SK-N-SH treated with all-trans-retinoic acid at 6 μM for 48 hours (cell line): Measurements from ENCODE around the gene EYA4.

Source experiments
- ARNTL ChIP-seq: fragments of 450-650 bp; formaldehyde crosslinking; IDR thresholded peaks from 2 replicates; pipeline ENCODE4 v1.5.0; 2020; ENCODE audit warnings: low read depth, mild to moderate bottlenecking, moderate library complexity, borderline replicate concordance
- BACH2 ChIP-seq: fragments of 250-450 bp; sonication (Bioruptor Pico); IDR thresholded peaks from 2 replicates; pipeline ENCODE4 v1.9.0; 2021; ENCODE audit warnings: mild to moderate bottlenecking, borderline replicate concordance
- CSDC2 ChIP-seq: fragments of 250-450 bp; sonication (Bioruptor Pico); IDR thresholded peaks from 2 replicates; pipeline ENCODE4 v1.5.0; 2020; ENCODE audit warnings: mild to moderate bottlenecking, moderate library complexity
- ESRRG ChIP-seq: fragments of 250-450 bp; sonication (Bioruptor Pico); IDR thresholded peaks from 2 replicates; pipeline ENCODE4 v1.6.1; 2021; ENCODE audit warnings: mild to moderate bottlenecking
- PPARA ChIP-seq: fragments of 250-450 bp; sonication (Bioruptor Pico); IDR thresholded peaks from 2 replicates; pipeline ENCODE4 v1.5.0; 2020; ENCODE audit warnings: mild to moderate bottlenecking, borderline replicate concordance
- RARB ChIP-seq: fragments of 250-450 bp; sonication (Bioruptor Pico); IDR thresholded peaks from 2 replicates; pipeline ENCODE4 v1.8.0; 2021; ENCODE audit warnings: mild to moderate bottlenecking, moderate library complexity
- TCF4 ChIP-seq: fragments of 250-450 bp; sonication (Bioruptor Pico); IDR thresholded peaks from 2 replicates; pipeline ENCODE4 v1.8.0; 2021; ENCODE audit warnings: mild to moderate bottlenecking, moderate library complexity, borderline replicate concordance
- ZNF565 ChIP-seq: fragments of 450-650 bp; formaldehyde crosslinking; conservative IDR thresholded peaks from 2 replicates; pipeline ENCODE4 v1.5.0; 2020; ENCODE audit warnings: low read depth, mild to moderate bottlenecking, moderate library complexity
- ZNF70 ChIP-seq: fragments of 450-650 bp; formaldehyde crosslinking; IDR thresholded peaks from 2 replicates; pipeline ENCODE4 v1.5.0; 2020; ENCODE audit warnings: mild to moderate bottlenecking, moderate library complexity
- TF ChIP-seq, protein P1 (sequence below): fragments of 250-450 bp; sonication (Bioruptor Pico); IDR thresholded peaks from 2 replicates; pipeline ENCODE4 v1.8.0; 2020; ENCODE audit warnings: mild to moderate bottlenecking, moderate library complexity, borderline replicate concordance
- TF ChIP-seq, protein P2 (sequence below): fragments of 250-450 bp; sonication (Bioruptor Pico); IDR thresholded peaks from 2 replicates; pipeline ENCODE4 v1.5.1; 2020; ENCODE audit warnings: low read depth, mild to moderate bottlenecking, moderate library complexity
- TF ChIP-seq, protein P3 (sequence below): fragments of 250-450 bp; sonication (Bioruptor Pico); IDR thresholded peaks from 2 replicates; pipeline ENCODE4 v1.8.0; 2021; ENCODE audit warnings: low read depth, mild to moderate bottlenecking, moderate library complexity, borderline replicate concordance

DNA sequence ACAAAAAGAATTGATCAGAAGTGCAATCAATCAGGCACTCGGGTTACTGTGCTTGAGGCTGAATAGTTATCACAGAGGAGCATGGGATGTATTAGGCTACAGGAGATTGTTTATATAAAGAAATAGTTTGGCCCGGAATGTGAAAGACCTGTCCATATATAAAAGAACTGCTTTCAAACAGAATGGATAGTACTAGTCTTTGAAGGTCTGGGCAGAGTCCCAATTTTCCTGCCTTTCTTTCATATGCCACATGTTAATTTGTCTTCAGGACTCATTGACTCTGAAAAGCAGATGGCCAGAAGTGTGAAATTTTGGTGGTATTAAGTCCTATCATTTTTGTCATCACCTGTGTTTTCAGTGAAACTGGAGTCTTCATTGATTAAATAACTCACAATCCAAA, 314.5 kb downstream of the EYA4 start:
- TF ChIP-seq, protein P1, sequence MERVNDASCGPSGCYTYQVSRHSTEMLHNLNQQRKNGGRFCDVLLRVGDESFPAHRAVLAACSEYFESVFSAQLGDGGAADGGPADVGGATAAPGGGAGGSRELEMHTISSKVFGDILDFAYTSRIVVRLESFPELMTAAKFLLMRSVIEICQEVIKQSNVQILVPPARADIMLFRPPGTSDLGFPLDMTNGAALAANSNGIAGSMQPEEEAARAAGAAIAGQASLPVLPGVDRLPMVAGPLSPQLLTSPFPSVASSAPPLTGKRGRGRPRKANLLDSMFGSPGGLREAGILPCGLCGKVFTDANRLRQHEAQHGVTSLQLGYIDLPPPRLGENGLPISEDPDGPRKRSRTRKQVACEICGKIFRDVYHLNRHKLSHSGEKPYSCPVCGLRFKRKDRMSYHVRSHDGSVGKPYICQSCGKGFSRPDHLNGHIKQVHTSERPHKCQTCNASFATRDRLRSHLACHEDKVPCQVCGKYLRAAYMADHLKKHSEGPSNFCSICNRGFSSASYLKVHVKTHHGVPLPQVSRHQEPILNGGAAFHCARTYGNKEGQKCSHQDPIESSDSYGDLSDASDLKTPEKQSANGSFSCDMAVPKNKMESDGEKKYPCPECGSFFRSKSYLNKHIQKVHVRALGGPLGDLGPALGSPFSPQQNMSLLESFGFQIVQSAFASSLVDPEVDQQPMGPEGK (CRISPR knock-in tag) = no peak
- TF ChIP-seq PPARA = no peak
- no peak for TF ChIP-seq ARNTL (CRISPR knock-in tag)
- no peak for TF ChIP-seq RARB
- TF ChIP-seq TCF4 (CRISPR knock-in tag) = no peak
- TF ChIP-seq ESRRG (CRISPR knock-in tag) = no peak
- no peak for TF ChIP-seq ZNF565 (CRISPR knock-in tag)
- TF ChIP-seq, protein P2, sequence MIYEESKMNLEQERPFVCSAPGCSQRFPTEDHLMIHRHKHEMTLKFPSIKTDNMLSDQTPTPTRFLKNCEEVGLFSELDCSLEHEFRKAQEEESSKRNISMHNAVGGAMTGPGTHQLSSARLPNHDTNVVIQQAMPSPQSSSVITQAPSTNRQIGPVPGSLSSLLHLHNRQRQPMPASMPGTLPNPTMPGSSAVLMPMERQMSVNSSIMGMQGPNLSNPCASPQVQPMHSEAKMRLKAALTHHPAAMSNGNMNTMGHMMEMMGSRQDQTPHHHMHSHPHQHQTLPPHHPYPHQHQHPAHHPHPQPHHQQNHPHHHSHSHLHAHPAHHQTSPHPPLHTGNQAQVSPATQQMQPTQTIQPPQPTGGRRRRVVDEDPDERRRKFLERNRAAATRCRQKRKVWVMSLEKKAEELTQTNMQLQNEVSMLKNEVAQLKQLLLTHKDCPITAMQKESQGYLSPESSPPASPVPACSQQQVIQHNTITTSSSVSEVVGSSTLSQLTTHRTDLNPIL (CRISPR knock-in tag) = no peak
- TF ChIP-seq BACH2 (CRISPR knock-in tag) = no peak
- TF ChIP-seq CSDC2 = no peak
- TF ChIP-seq, protein P3, sequence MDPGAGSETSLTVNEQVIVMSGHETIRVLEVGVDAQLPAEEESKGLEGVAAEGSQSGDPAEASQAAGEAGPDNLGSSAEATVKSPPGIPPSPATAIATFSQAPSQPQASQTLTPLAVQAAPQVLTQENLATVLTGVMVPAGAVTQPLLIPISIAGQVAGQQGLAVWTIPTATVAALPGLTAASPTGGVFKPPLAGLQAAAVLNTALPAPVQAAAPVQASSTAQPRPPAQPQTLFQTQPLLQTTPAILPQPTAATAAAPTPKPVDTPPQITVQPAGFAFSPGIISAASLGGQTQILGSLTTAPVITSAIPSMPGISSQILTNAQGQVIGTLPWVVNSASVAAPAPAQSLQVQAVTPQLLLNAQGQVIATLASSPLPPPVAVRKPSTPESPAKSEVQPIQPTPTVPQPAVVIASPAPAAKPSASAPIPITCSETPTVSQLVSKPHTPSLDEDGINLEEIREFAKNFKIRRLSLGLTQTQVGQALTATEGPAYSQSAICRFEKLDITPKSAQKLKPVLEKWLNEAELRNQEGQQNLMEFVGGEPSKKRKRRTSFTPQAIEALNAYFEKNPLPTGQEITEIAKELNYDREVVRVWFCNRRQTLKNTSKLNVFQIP (CRISPR knock-in tag) = no peak
- no peak for TF ChIP-seq ZNF70 (CRISPR knock-in tag)
